Measurements from ENCODE around the gene CHIC2. TPM values are rescaled to one million over a fixed set of nuclear protein-coding genes. Genes with fewer than 3 reads are reported as not detected.
A peak's percentile ranks its signal among the peaks of the same experiment; 100 is the strongest.

The CHIC2 gene
- polyA plus RNA-seq, 3 donors, result 23.1 to 83.3 (median 73.4) TPM

DNA sequence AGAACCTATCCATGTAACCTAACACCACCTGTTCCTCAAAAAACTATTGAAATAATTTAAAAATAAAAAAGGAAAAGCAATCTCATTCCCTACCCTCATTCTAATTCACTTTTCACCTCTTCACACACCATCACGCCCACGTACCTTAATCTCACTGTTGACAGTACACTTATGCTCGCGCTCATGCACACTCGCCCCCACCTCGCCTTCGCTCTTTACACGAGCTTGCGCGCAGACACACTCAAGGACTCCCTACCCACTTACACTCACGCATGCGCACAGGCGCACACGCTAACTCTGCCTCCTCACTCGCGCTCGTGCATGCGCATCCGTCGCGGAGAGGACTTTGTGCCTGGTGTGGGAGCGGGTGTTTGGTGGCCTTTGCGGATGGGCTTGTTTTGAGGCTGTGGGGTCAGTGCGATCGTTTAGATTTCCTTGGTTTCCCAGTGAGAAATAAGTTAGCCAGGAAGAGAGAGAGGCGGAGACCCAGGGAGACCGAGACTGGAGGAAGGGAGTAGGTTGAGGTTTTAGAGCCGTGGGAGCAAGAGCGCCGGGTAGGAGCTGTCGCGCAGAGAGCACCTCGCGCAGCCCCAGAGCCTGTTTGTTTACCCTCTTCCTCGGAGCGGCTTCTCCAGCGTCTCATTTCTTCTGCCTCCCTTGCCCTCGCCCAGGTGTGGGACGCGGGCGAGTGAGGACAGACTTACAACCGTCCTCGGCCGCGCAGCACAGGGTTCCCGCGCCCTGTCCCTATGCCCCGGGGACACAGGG, 27.4 kb upstream of the CHIC2 start:
- H3K27ac Mint-ChIP-seq, result peak overlapping the region in 2 of 7 donors; percentile 58 to 64
- peaks cover 58 to 87% of the 10 kb centered on the region in 2 donors for H3K27me3 ChIP-seq (ENCODE audit: control insufficient read depth in 2 of 2, insufficient read depth in 2 of 2, low read length in 2 of 2)
- H4K20me1 ChIP-seq (ENCODE audit: insufficient read depth, low read length), result no peaks in the 10 kb centered on the region

More for the DNA sequence above, 27.4 kb upstream of the CHIC2 start:
- peak overlapping the region; percentile 93 to 100 for H3K4me3 Mint-ChIP-seq
- H3K4me1 ChIP-seq (ENCODE audit: control insufficient read depth in 1 of 2, insufficient read depth in 2 of 2, low read length in 2 of 2), result peaks cover 15 to 17% of the 10 kb centered on the region in 2 donors
- peak overlapping the region; percentile 85 for H3K4me2 ChIP-seq (replicated peaks; ENCODE audit: extremely low read depth, low read length, poor library complexity, severe bottlenecking)
- peak overlapping the region; percentile 91 for H2AFZ ChIP-seq (ENCODE audit: insufficient read depth, low read depth, low read length, poor library complexity, severe bottlenecking)
- peaks cover 0 to 30% of the 10 kb centered on the region in 2 donors for H3K9me3 ChIP-seq (replicated peaks in 1 of 2; ENCODE audit: control insufficient read depth in 1 of 2, insufficient read depth in 1 of 2, low read length in 2 of 2)
- no peaks in the 10 kb centered on the region for H3K79me2 ChIP-seq (ENCODE audit: insufficient read depth, low read length)
- H3K9me3 Mint-ChIP-seq, result peaks cover 0 to 20% (median 5%) of the 10 kb centered on the region in 7 donors
- peaks cover 30% of the 10 kb centered on the region for H3K4me1 Mint-ChIP-seq
- H3K27me3 Mint-ChIP-seq (ENCODE audit: low read depth in 3 of 3), result peaks cover 74 to 80% (median 79%) of the 10 kb centered on the region in 3 donors
- H3K36me3 ChIP-seq (replicated peaks in 1 of 2; ENCODE audit: control insufficient read depth in 1 of 2, insufficient read depth in 2 of 2, low read length in 2 of 2), result no peaks in the 10 kb centered on the region
- TF ChIP-seq, protein P1, sequence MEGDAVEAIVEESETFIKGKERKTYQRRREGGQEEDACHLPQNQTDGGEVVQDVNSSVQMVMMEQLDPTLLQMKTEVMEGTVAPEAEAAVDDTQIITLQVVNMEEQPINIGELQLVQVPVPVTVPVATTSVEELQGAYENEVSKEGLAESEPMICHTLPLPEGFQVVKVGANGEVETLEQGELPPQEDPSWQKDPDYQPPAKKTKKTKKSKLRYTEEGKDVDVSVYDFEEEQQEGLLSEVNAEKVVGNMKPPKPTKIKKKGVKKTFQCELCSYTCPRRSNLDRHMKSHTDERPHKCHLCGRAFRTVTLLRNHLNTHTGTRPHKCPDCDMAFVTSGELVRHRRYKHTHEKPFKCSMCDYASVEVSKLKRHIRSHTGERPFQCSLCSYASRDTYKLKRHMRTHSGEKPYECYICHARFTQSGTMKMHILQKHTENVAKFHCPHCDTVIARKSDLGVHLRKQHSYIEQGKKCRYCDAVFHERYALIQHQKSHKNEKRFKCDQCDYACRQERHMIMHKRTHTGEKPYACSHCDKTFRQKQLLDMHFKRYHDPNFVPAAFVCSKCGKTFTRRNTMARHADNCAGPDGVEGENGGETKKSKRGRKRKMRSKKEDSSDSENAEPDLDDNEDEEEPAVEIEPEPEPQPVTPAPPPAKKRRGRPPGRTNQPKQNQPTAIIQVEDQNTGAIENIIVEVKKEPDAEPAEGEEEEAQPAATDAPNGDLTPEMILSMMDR (IDR thresholded peaks at IDR 0.05), result no peak
- intact Hi-C loops (cut with micrococcal nuclease), result no loop called here
- peak overlapping the region; percentile 36 to 77 (median 42) for H3K4me3 ChIP-seq (replicated peaks in 1 of 3; ENCODE audit: low read depth in 2 of 3, low read length in 3 of 3)
- H3K9ac ChIP-seq (ENCODE audit: insufficient read depth, low read length, poor library complexity, severe bottlenecking), result peak overlapping the region; percentile 22
- peaks cover 0 to 16% of the 10 kb centered on the region in 2 donors for H3K36me3 Mint-ChIP-seq
- peak; percentile 60 to 71 (median 61) for DNase-seq
- no peak overlapping the region for H3K27ac ChIP-seq (ENCODE audit: low read depth in 1 of 2, low read length in 2 of 2)
- 1% methylated on average over 43 of the region's 48 CpGs for WGBS (ENCODE audit: insufficient coverage)

Data from CD14-positive monocyte (primary cell).